K562 (cell line): ENCODE results near the gene SLC1A2. TPM values are rescaled to one million over a fixed set of nuclear protein-coding genes. Genes with fewer than 3 reads are reported as not detected.

ENCODE experiments used
- ATAC-seq: fragments of 200-7000 bp; cut with Tn5 transposase; 3 replicates; pipeline ENCODE4 v1.9.1; 2020; ENCODE audit warnings: moderate library complexity
- BruUV-seq: library from RNA; stranded (reverse); fragments of 400-500 nt; replicated peaks from 2 replicates; lab custom pipeline; 2021; lab: Mats Ljungman, UMichigan
- CTCF ChIA-PET: fragments of 300-600 bp; formaldehyde crosslinking; extraction: SDS; loops from one replicate; lab custom pipeline; 2021; ENCODE audit warnings: low intra/inter-chr PET ratio; lab: Yijun Ruan, JAX
- POLR2A ChIA-PET: fragments of 300-600, 350-650 bp; sonication (Branson Sonifier 250); formaldehyde crosslinking; extraction: SDS; loops from one replicate; lab custom pipeline; 2021; ENCODE audit warnings: antibody characterized with exemption, inconsistent platforms; lab: Yijun Ruan, JAX
- DNase-seq, 4 experiments: peaks; one replicate each; pipeline versions ENCODE4 v3.0.0 to v3.0.0-alpha.2; 2011 to 2018; ENCODE audit warnings: low spot score in 3 of 4, mixed read lengths in 3 of 4; ENCODE audit errors: extremely low read depth in 1 of 4
- FAIRE-seq: peaks from 2 replicates; lab custom pipeline; 2011; peaks lifted over from hg19 to GRCh38; lab: Jason Lieb, UNC
- H2AFZ ChIP-seq: 2 replicates; pipeline ENCODE4 v1.6.0; 2011; ENCODE audit warnings: low read depth, low read length, control low read depth, inconsistent platforms
- H3K27ac ChIP-seq: fragments of 200-600 bp; 3 replicates; pipeline ENCODE4 v1.8.0; 2011; ENCODE audit warnings: low read depth, mild to moderate bottlenecking, control low read depth, inconsistent platforms, low read length, moderate library complexity, mixed read lengths; ENCODE audit errors: extremely low read depth
- H3K27me3 ChIP-seq, 2 experiments: fragments of 300-600 bp in 1 of 2; 2 replicates in 1 of 2; 3 replicates in 1 of 2; pipeline versions ENCODE4 v1.6.0 to v1.8.0; 2011; ENCODE audit warnings: inconsistent platforms in 2 of 2, low read length in 2 of 2, mild to moderate bottlenecking in 1 of 2, mixed read lengths in 1 of 2, moderate library complexity in 1 of 2; ENCODE audit not compliant: control insufficient read depth in 2 of 2, insufficient read depth in 2 of 2
- H3K36me3 ChIP-seq: fragments of 300-600 bp; 3 replicates; pipeline ENCODE4 v1.8.0; 2011; ENCODE audit warnings: mild to moderate bottlenecking, low read length, inconsistent platforms; ENCODE audit not compliant: control insufficient read depth, insufficient read depth
- H3K4me1 ChIP-seq, 2 experiments: fragments of 200-600 bp in 1 of 2; replicated peaks in 1 of 2; 2 replicates in 1 of 2; 3 replicates in 1 of 2; pipeline versions ENCODE4 v1.5.1 to v1.8.0; 2011; ENCODE audit warnings: inconsistent platforms in 2 of 2, low read length in 2 of 2, mild to moderate bottlenecking in 1 of 2, mixed read lengths in 1 of 2, moderate library complexity in 1 of 2; ENCODE audit not compliant: control insufficient read depth in 2 of 2, insufficient read depth in 2 of 2
- H3K4me2 ChIP-seq: 2 replicates; pipeline ENCODE4 v1.6.1; 2011; ENCODE audit warnings: low read length, control low read depth, inconsistent platforms, mixed read lengths; ENCODE audit not compliant: insufficient read depth
- H3K4me3 ChIP-seq: fragments of 200-600 bp; sonication (generic), shearing (Covaris generic); 2 replicates; pipeline ENCODE4 v1.5.1; 2016; ENCODE audit warnings: control low read depth, inconsistent platforms
- H3K79me2 ChIP-seq: fragments of 200-600 bp; 3 replicates; pipeline ENCODE4 v1.8.0; 2011; ENCODE audit warnings: low read length, inconsistent platforms; ENCODE audit not compliant: control insufficient read depth, insufficient read depth
- H3K9ac ChIP-seq, 2 experiments: 2 replicates each; pipeline versions ENCODE4 v1.6.0 to v1.6.1; 2011; ENCODE audit warnings: low read depth in 2 of 2, low read length in 2 of 2, control low read depth in 1 of 2, inconsistent platforms in 1 of 2, mild to moderate bottlenecking in 1 of 2, mixed read lengths in 1 of 2; ENCODE audit not compliant: insufficient read depth in 1 of 2
- H3K9me1 ChIP-seq: one replicate; pipeline ENCODE4 v1.6.0; 2011; ENCODE audit warnings: inconsistent platforms, mild to moderate bottlenecking, low read length, moderate library complexity; ENCODE audit not compliant: control insufficient read depth, insufficient read depth
- H3K9me3 ChIP-seq: replicated peaks from 2 replicates; pipeline ENCODE4 v1.5.1; 2011; ENCODE audit warnings: low read depth, low read length, inconsistent platforms; ENCODE audit not compliant: control insufficient read depth, insufficient read depth
- H4K20me1 ChIP-seq: replicated peaks from 2 replicates; pipeline ENCODE4 v1.6.1; 2011; ENCODE audit warnings: low read length, inconsistent platforms, mixed read lengths; ENCODE audit not compliant: control insufficient read depth, insufficient read depth
- CBFA2T3 ChIP-seq: fragments of 450-650 bp; IDR thresholded peaks from 2 replicates; pipeline ENCODE4 v1.6.1; 2017
- CEBPG ChIP-seq, 3 experiments: fragments of 200-800 bp in 1 of 3; sonication (Bioruptor generic) in 1 of 3; sonication (generic) in 1 of 3; formaldehyde crosslinking in 1 of 3; IDR thresholded peaks in 2 of 3; conservative IDR thresholded peaks in 1 of 3; 2 replicates each; pipeline versions ENCODE4 v1.6.1 to v1.8.0; 2016 to 2022; ENCODE audit warnings: missing compliant biosample characterization in 2 of 3, missing genetic modification characterization in 2 of 3, mild to moderate bottlenecking in 1 of 3, missing genetic modification reagents in 1 of 3
- FOSL1 ChIP-seq: fragments of 200-800 bp; sonication (Bioruptor generic); conservative IDR thresholded peaks from 2 replicates; pipeline ENCODE4 v1.6.1; 2016; ENCODE audit warnings: missing genetic modification characterization, missing compliant biosample characterization
- GABPB2 ChIP-seq: fragments of 250-450 bp; sonication (Bioruptor Pico); conservative IDR thresholded peaks from 2 replicates; pipeline ENCODE4 v1.5.1; 2021; ENCODE audit warnings: mild to moderate bottlenecking
- GATA2 ChIP-seq: sonication (generic); formaldehyde crosslinking; IDR thresholded peaks from 2 replicates; pipeline ENCODE4 v1.4.0; 2020; ENCODE audit warnings: mild to moderate bottlenecking, missing genetic modification reagents
- GTF2A2 ChIP-seq: IDR thresholded peaks from 2 replicates; pipeline ENCODE4 v1.6.1; 2016; ENCODE audit warnings: mild to moderate bottlenecking, missing genetic modification characterization, missing compliant biosample characterization
- HNRNPH1 ChIP-seq: fragments of 200-400 bp; formaldehyde crosslinking; optimal IDR thresholded peaks from 2 replicates; pipeline ENCODE3; 2017; ENCODE audit warnings: low read depth, mild to moderate bottlenecking, low read length, moderate library complexity
- LEF1 ChIP-seq: fragments of 450-650 bp; IDR thresholded peaks from 2 replicates; pipeline ENCODE4 v1.6.1; 2016; ENCODE audit warnings: mild to moderate bottlenecking
- RCOR1 ChIP-seq, 2 experiments: IDR thresholded peaks; 2 replicates each; pipeline ENCODE4 v1.6.1; 2012; ENCODE audit warnings: low read depth in 2 of 2, low read length in 2 of 2, borderline replicate concordance in 1 of 2, improper control_type of control experiment in 1 of 2
- RFX1 ChIP-seq: fragments of 450-650 bp; IDR thresholded peaks from 2 replicates; pipeline ENCODE4 v1.6.1; 2016; ENCODE audit warnings: mild to moderate bottlenecking, moderate library complexity
- SMARCA4 ChIP-seq: fragments of 450-650 bp; IDR thresholded peaks from 2 replicates; pipeline ENCODE4 v1.6.1; 2016
- TCF7 ChIP-seq: sonication (generic); IDR thresholded peaks from 2 replicates; pipeline ENCODE4 v1.6.1; 2016; ENCODE audit warnings: antibody characterized with exemption, borderline replicate concordance
- ZNF232 ChIP-seq: sonication (generic); formaldehyde crosslinking; IDR thresholded peaks from 2 replicates; pipeline ENCODE4 v1.8.0; 2022; ENCODE audit warnings: mild to moderate bottlenecking, missing genetic modification reagents
- ZNF354B ChIP-seq: fragments of 250-450 bp; sonication (Bioruptor Pico); IDR thresholded peaks from 2 replicates; pipeline ENCODE4 v1.4.0; 2020
- WGBS: fragments of 100-300 bp; shearing (Covaris generic); methylation state at CpG from one replicate; pipeline ENCODE4 v1.1.6; 2016; ENCODE audit warnings: low coverage, mixed read lengths; ENCODE audit not compliant: insufficient coverage; ENCODE audit errors: missing lambda C conversion rate; 5-methylcytosine and 5-hydroxymethylcytosine counted together
- in situ Hi-C: fragments of 300-500 bp; cut with MboI; formaldehyde crosslinking; loops from 4 replicates; pipeline ENCODE4 v1.15.0; 2018; ENCODE audit warnings: inconsistent platforms, mixed read lengths
- intact Hi-C: fragments of 100-400 bp; cut with micrococcal nuclease; formaldehyde crosslinking; loops from 2 replicates; pipeline ENCODE4 v1.14.2; 2022
- polyA plus RNA-seq, 8 experiments: library from polyadenylated mRNA; depleted of rRNA in 4 of 8; stranded (reverse) in 5 of 8; unstranded in 3 of 8; fragments of >200 nt; fragmentation: Nextera tagmentation in 2 of 8; fragmentation: Illumina TruSeq in 1 of 8; extraction: Ambion mirVana in 2 of 8; extraction: Trizol in 1 of 8; gene quantifications; 2 replicates each; pipeline versions ENCODE4 v1.2.1 to v1.2.3, GENCODE V29; 2011 to 2014; ENCODE audit warnings: inconsistent platforms in 1 of 8, missing spikeins in 1 of 8
- total RNA-seq, 7 experiments: library from RNA; depleted of rRNA in 6 of 7; stranded (reverse); fragments of >200 nt in 6 of 7; fragmentation: Illumina TruSeq in 2 of 7; extraction: Trizol in 2 of 7; gene quantifications; 2 replicates each; pipeline versions ENCODE4 v1.2.1 to v1.2.3, GENCODE V29; 2011 to 2021; ENCODE audit warnings: low replicate concordance in 1 of 7
- TF ChIP-seq, protein P1 (sequence below): fragments of 200-800 bp; sonication (Bioruptor generic); IDR thresholded peaks from 2 replicates; pipeline ENCODE4 v1.6.1; 2017; ENCODE audit warnings: missing genetic modification characterization, missing compliant biosample characterization

SLC1A2 gene
- total and polyA plus RNA-seq, 9 of the 15 experiments (the other 6 are each of a cell fraction or from before 2014, with no cell fraction given): 0.03 to 0.07 (median 0.04) TPM; not detected in 5

DNA sequence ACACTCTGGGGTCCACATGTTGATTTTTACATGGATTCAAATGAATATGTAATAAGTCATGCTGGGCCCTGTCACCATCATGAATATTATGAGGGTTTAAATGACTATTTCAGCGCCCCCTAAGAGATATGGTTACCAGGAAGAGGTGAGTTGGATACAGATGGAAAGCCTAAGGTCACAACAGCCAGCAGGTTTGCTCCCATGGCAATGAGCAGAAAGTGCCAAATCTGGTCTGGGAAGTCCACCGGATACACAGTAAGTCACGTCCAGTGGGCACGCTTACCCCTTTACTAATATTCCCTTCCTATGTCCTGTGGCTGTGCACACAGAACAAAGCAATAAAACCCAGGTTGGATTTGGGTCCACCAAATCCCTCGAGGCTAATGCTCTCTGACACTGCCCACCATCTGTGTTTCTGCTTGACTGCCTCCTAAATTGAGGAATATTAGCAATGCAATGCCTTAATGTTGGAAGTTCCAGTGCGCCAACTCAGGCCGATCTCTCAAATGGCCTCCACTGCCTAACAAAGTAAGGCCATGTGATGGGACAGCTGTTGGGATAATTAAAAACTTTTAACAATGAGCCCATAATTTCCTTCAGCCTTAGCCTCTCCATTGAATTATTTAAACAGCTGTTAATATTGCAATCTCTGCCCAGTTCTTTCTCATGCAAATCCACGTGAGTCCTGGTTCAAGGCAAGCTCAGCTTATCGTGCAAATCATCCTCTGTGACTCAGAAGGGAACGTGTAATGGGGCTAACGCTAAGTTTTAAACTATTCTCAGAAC lies 97.6 kb downstream of the SLC1A2 start:
- in situ Hi-C loops: no loop called here
- TF ChIP-seq FOSL1 (peak; percentile 81), CEBPG (CRISPR knock-in tag; IDR thresholded peaks at IDR 0.05) (no peak), CEBPG (tag; conservative IDR thresholded peaks at IDR 0.05 in 1 of 2, IDR thresholded peaks at IDR 0.05 in 1 of 2) (peak in 1 of 2 experiments; percentile 20; a peak in 1 of 4 replicates), HNRNPH1 (no peak)
- TF ChIP-seq, all 486 proteins: peak for 2
- Histone ChIP-seq H2AFZ (no peak overlapping the region), H3K79me2 (no peaks in the 10 kb centered on the region), H3K4me3 (no peak overlapping the region), H3K27me3 (peaks cover 5 to 6% of the 10 kb centered on the region in 2 experiments; a peak in 4 of 5 replicates), H3K4me2 (no peak overlapping the region), H3K9me1 (no peaks in the 10 kb centered on the region), H3K36me3 (no peaks in the 10 kb centered on the region), H3K27ac (no peak overlapping the region), H3K9me3 (no peaks in the 10 kb centered on the region), H3K4me1 (no peaks in the 10 kb centered on the region; a peak in 2 of 5 replicates), H3K9ac (no peak overlapping the region), H4K20me1 (no peaks in the 10 kb centered on the region; the same call in 1 of the 2 replicates)
- CTCF ChIA-PET: no interaction called here
- DNase-seq (no peak), FAIRE-seq (no peak), ATAC-seq (no peak)
- no TSS peak for BruUV-seq
- intact Hi-C loops: no loop called here
- POLR2A ChIA-PET: no interaction called here
- 8% methylated on average over 11 of the region's 11 CpGs for WGBS

DNA sequence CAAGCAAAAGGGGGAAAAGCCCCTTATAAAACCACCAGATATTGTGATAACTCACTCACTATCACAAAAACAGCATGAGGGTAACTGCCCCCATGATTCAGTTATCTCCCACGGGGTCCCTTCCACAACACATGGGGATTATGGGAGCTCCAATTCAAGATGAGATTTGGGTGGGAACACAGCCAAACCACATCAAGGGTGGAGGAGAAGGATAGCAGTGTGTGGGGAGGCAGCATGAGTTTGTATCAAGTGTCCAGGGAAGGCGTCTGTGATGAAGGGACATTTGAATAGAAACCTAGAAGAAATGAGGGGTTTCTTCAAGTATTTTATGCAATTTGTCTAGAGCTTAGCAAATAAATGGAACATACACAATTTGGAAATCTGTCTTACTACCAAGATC lies 98.2 kb downstream of the SLC1A2 start:
- Histone ChIP-seq H2AFZ (no peak overlapping the region), H3K9ac (no peak overlapping the region), H3K27me3 (peaks cover 5 to 6% of the 10 kb centered on the region in 2 experiments; a peak in 4 of 5 replicates), H3K4me3 (no peak overlapping the region), H4K20me1 (no peaks in the 10 kb centered on the region; the same call in 1 of the 2 replicates), H3K9me3 (no peaks in the 10 kb centered on the region), H3K79me2 (no peaks in the 10 kb centered on the region), H3K4me2 (no peak overlapping the region), H3K27ac (no peak overlapping the region), H3K4me1 (no peaks in the 10 kb centered on the region; a peak in 2 of 5 replicates), H3K9me1 (no peaks in the 10 kb centered on the region), H3K36me3 (no peaks in the 10 kb centered on the region)
- in situ Hi-C loops (no loop called here), intact Hi-C loops (no loop called here)
- FAIRE-seq (no peak), ATAC-seq (no peak), DNase-seq (peak in 1 of 4 experiments; percentile 38)
- POLR2A ChIA-PET: no interaction called here
- CTCF ChIA-PET: no interaction called here
- BruUV-seq: no TSS peak
- WGBS: 0% methylated on average over 2 of the region's 2 CpGs
- TF ChIP-seq SMARCA4 (no peak), RCOR1 (IDR thresholded peaks at IDR 0.05; ENCODE audit: borderline replicate concordance in 1 of 2, low read depth in 2 of 2, low read length in 2 of 2) (0 out of 4 replicates have a peak, but pooled peaks of 1 of the 2 experiments have one; percentile 41), LEF1 (peak; percentile 46; the same call in 1 of the 2 replicates), ZNF354B (CRISPR knock-in tag) (no peak), CBFA2T3 (peak; percentile 35), GABPB2 (CRISPR knock-in tag) (no peak), TCF7 (peak; percentile 94), RFX1 (no peak), GTF2A2 (tag) (no peak), ZNF232 (no peak), GATA2 (CRISPR knock-in tag) (no peak)
- TF ChIP-seq, protein P1, sequence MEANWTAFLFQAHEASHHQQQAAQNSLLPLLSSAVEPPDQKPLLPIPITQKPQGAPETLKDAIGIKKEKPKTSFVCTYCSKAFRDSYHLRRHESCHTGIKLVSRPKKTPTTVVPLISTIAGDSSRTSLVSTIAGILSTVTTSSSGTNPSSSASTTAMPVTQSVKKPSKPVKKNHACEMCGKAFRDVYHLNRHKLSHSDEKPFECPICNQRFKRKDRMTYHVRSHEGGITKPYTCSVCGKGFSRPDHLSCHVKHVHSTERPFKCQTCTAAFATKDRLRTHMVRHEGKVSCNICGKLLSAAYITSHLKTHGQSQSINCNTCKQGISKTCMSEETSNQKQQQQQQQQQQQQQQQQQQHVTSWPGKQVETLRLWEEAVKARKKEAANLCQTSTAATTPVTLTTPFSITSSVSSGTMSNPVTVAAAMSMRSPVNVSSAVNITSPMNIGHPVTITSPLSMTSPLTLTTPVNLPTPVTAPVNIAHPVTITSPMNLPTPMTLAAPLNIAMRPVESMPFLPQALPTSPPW (CRISPR knock-in tag): peak; percentile 44; the same call in 1 of the 2 replicates
